Endothelial cell of umbilical vein (primary cell): Measurements from ENCODE around the gene MAN2B1. TPM values are rescaled to one million over a fixed set of nuclear protein-coding genes. Genes with fewer than 3 reads are reported as not detected.

Experiments used
- BruUV-seq: library from RNA; stranded (reverse); fragments of 400-500 nt; replicated peaks from 2 replicates; lab custom pipeline; 2021; lab: Mats Ljungman, UMichigan
- CTCF ChIA-PET: fragments of 300-600, 350-600 bp; sonication (Branson Sonifier 250); formaldehyde crosslinking; loops from one replicate; lab custom pipeline; 2021; ENCODE audit warnings: antibody characterized with exemption, inconsistent platforms; lab: Charles Lee
- POLR2A ChIA-PET: fragments of 300-600, 350-600 bp; sonication (Branson Sonifier 250); formaldehyde crosslinking; loops from one replicate; lab custom pipeline; 2021; ENCODE audit warnings: antibody characterized with exemption, inconsistent platforms; lab: Charles Lee
- DNase-seq: peaks from one replicate; pipeline ENCODE4 v3.0.0-alpha.2; 2011; ENCODE audit warnings: low read depth, low spot score
- FAIRE-seq: peaks from 2 replicates; lab custom pipeline; 2011; peaks lifted over from hg19 to GRCh38; lab: Jason Lieb, UNC
- H2AFZ ChIP-seq: 2 replicates; pipeline ENCODE4 v1.6.0; 2012; ENCODE audit warnings: low read depth, low read length, control low read depth, inconsistent platforms
- H3K27ac ChIP-seq: 2 replicates; pipeline ENCODE4 v1.5.1; 2011; ENCODE audit warnings: low read depth, mild to moderate bottlenecking, control low read depth, low read length, moderate library complexity; ENCODE audit not compliant: insufficient read depth
- H3K27me3 ChIP-seq, 2 experiments: 2 replicates each; pipeline versions ENCODE4 v1.6.0 to v1.6.1; 2011; ENCODE audit warnings: low read length in 2 of 2, mixed read lengths in 1 of 2; ENCODE audit not compliant: control insufficient read depth in 2 of 2, insufficient read depth in 2 of 2
- H3K36me3 ChIP-seq, 2 experiments: 2 replicates in 1 of 2; 3 replicates in 1 of 2; pipeline ENCODE4 v1.5.1; 2011; ENCODE audit warnings: low read length in 2 of 2, mild to moderate bottlenecking in 1 of 2, moderate library complexity in 1 of 2; ENCODE audit not compliant: control insufficient read depth in 2 of 2, insufficient read depth in 2 of 2; ENCODE audit errors: extremely low read depth in 1 of 2
- H3K4me1 ChIP-seq: 3 replicates; pipeline ENCODE4 v1.5.1; 2011; ENCODE audit warnings: mild to moderate bottlenecking, low read length; ENCODE audit not compliant: control insufficient read depth, insufficient read depth; ENCODE audit errors: extremely low read depth
- H3K4me2 ChIP-seq: 2 replicates; pipeline ENCODE4 v1.6.1; 2011; ENCODE audit warnings: low read length, control low read depth, mixed read lengths; ENCODE audit not compliant: insufficient read depth
- H3K4me3 ChIP-seq, 3 experiments: fragments of 200-600 bp in 1 of 3; sonication (generic), shearing (Covaris generic) in 1 of 3; replicated peaks in 1 of 3; 2 replicates each; pipeline ENCODE4 v1.5.1; 2011 to 2016; ENCODE audit warnings: control low read depth in 3 of 3, low read length in 3 of 3, mild to moderate bottlenecking in 2 of 3, inconsistent platforms in 1 of 3, low read depth in 1 of 3, moderate library complexity in 1 of 3; ENCODE audit not compliant: insufficient read depth in 1 of 3
- H3K79me2 ChIP-seq: 2 replicates; pipeline ENCODE4 v1.6.0; 2012; ENCODE audit warnings: low read length, inconsistent platforms; ENCODE audit not compliant: control insufficient read depth, insufficient read depth
- H3K9ac ChIP-seq: replicated peaks from 2 replicates; pipeline ENCODE3; 2011; ENCODE audit warnings: low read length, control low read depth; ENCODE audit not compliant: insufficient read depth; ENCODE audit errors: extremely low read depth
- H3K9me1 ChIP-seq: replicated peaks from 3 replicates; pipeline ENCODE4 v1.6.0; 2011; ENCODE audit warnings: mild to moderate bottlenecking, low read length; ENCODE audit not compliant: control insufficient read depth, insufficient read depth; ENCODE audit errors: extremely low read depth
- H3K9me3 ChIP-seq: replicated peaks from 2 replicates; pipeline ENCODE4 v1.5.1; 2012; ENCODE audit warnings: low read length, inconsistent platforms; ENCODE audit not compliant: control insufficient read depth, insufficient read depth
- H4K20me1 ChIP-seq: replicated peaks from 2 replicates; pipeline ENCODE3; 2011; ENCODE audit warnings: mild to moderate bottlenecking, low read length; ENCODE audit not compliant: control insufficient read depth, insufficient read depth; ENCODE audit errors: extremely low read depth
- EZH2 ChIP-seq: IDR thresholded peaks from 2 replicates; pipeline ENCODE4 v1.6.1; 2012; ENCODE audit warnings: borderline replicate concordance, low read depth, mild to moderate bottlenecking, moderate library complexity, low read length, inconsistent platforms; ENCODE audit not compliant: severe bottlenecking
- FOS ChIP-seq: IDR thresholded peaks from 2 replicates; pipeline ENCODE4 v1.6.1; 2011; ENCODE audit warnings: mild to moderate bottlenecking, low read length, moderate library complexity, borderline replicate concordance; ENCODE audit not compliant: insufficient read depth
- GATA2 ChIP-seq: IDR thresholded peaks from 2 replicates; pipeline ENCODE4 v1.7.0; 2011; ENCODE audit warnings: low read depth, mild to moderate bottlenecking, moderate library complexity, mixed read lengths, low read length; ENCODE audit not compliant: insufficient read length, insufficient read depth
- JUN ChIP-seq: IDR thresholded peaks from 2 replicates; pipeline ENCODE4 v1.6.1; 2011; ENCODE audit warnings: borderline replicate concordance, low read depth; ENCODE audit not compliant: insufficient read length, insufficient read depth
- MYC ChIP-seq: IDR thresholded peaks from one replicate; pipeline ENCODE4 v1.6.1; 2011; ENCODE audit warnings: mild to moderate bottlenecking, low read depth, low read length
- POLR2A ChIP-seq: IDR thresholded peaks from 2 replicates; pipeline ENCODE4 v1.6.1; 2012; ENCODE audit warnings: low read depth, mild to moderate bottlenecking, control low read depth, low read length
- POLR2AphosphoS5 ChIP-seq: IDR thresholded peaks from 2 replicates; pipeline ENCODE4 v1.6.1; 2012; ENCODE audit warnings: low read depth, mild to moderate bottlenecking, control low read depth, low read length, moderate library complexity; ENCODE audit not compliant: insufficient read depth
- dilution Hi-C: fragments of 300-500 bp; cut with MboI; formaldehyde crosslinking; loops from one replicate; pipeline ENCODE4 v1.15.0; 2019; ENCODE audit warnings: low sequenced_read_pairs; ENCODE audit not compliant: extremely low pct_ligation_motif_present
- intact Hi-C: fragments of 100-400 bp; cut with micrococcal nuclease; formaldehyde crosslinking; loops from one replicate; pipeline ENCODE4 v1.10.0; 2022
- polyA plus RNA-seq, 4 experiments: library from polyadenylated mRNA; depleted of rRNA in 3 of 4; stranded (reverse) in 3 of 4; unstranded in 1 of 4; fragments of >200 nt; gene quantifications; 2 replicates each; pipeline versions ENCODE4 v1.2.1 to v1.2.3, GENCODE V29; 2011 to 2012; ENCODE audit warnings: missing spikeins in 1 of 4
- total RNA-seq: library from RNA; stranded (reverse); gene quantifications from 2 replicates; pipeline ENCODE4 v1.2.3, GENCODE V29; 2021
- TF ChIP-seq, protein P1 (sequence below), 2 donors: IDR thresholded peaks; 1 replicate in 1 of 2; 2 replicates in 1 of 2; pipeline ENCODE4 v1.5.1; 2011; ENCODE audit warnings: low read length in 2 of 2, mild to moderate bottlenecking in 2 of 2, moderate library complexity in 2 of 2, control low read depth in 1 of 2, inconsistent platforms in 1 of 2, low read depth in 1 of 2; ENCODE audit not compliant: insufficient read depth in 1 of 2; ENCODE audit errors: extremely low read depth in 1 of 2
- TF ChIP-seq, protein P2 (sequence below): IDR thresholded peaks from 2 replicates; pipeline ENCODE4 v1.6.1; 2011; ENCODE audit not compliant: insufficient read depth, insufficient read length

Gene MAN2B1
- total and polyA plus RNA-seq, 2 donors (not counting 3 experiments of a cell fraction or from before 2014, with no cell fraction given): 64.4 to 76.8 TPM

DNA sequence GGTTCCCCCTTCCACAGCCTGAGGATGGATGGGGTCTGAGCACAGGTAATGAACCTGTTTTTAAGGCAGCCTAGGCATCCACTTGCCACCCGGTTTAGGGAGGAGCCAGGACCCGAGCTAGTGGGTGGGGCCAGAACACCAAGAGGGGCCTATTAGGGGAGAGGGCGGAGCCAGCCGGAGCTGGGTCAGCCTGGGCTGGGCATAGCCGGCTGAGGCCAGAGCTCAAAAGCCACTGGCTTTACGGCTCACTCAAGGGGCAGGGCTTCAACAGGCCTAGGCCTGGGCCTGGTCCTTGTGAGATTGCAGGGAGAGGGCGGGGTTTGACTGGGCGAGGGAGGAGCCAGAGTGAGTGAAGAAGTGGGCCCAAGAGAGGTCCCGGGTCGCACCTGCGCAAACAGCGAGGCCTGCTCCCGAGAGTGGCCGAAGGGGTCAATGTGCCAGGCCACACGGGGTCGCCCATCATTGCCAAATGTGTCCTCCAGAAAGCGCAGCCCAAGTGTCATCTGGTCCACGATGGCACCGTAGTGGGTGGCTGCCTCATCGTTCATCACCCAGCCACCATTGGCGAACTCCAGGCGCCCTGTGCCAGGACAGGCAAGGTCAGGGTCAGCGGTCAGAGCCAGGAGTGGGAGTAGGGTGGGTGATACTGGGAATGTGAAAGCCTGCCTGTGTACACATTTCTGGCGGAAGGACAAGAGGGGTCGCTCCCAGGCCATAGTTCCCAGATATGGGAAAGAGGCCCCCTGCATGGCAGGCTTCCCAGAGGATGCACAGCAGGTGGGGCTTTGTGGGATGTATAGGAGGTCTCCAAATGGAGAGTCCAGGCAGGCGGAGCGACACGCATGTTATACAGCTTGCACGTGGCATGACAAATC lies 1.9 kb downstream of the MAN2B1 start:
- Histone ChIP-seq H3K4me2 (no peak overlapping the region), H3K4me3 (no peak overlapping the region), H4K20me1 (no peaks in the 10 kb centered on the region), H3K9me1 (no peaks in the 10 kb centered on the region), H3K36me3 (peaks cover 0 to 5% of the 10 kb centered on the region in 2 experiments), H3K9ac (no peak overlapping the region), H2AFZ (no peak overlapping the region), H3K9me3 (no peaks in the 10 kb centered on the region), H3K27me3 (no peaks in the 10 kb centered on the region), H3K4me1 (peaks cover 13% of the 10 kb centered on the region), H3K79me2 (peaks cover 9% of the 10 kb centered on the region), H3K27ac (no peak overlapping the region)
- TF ChIP-seq, protein P1, sequence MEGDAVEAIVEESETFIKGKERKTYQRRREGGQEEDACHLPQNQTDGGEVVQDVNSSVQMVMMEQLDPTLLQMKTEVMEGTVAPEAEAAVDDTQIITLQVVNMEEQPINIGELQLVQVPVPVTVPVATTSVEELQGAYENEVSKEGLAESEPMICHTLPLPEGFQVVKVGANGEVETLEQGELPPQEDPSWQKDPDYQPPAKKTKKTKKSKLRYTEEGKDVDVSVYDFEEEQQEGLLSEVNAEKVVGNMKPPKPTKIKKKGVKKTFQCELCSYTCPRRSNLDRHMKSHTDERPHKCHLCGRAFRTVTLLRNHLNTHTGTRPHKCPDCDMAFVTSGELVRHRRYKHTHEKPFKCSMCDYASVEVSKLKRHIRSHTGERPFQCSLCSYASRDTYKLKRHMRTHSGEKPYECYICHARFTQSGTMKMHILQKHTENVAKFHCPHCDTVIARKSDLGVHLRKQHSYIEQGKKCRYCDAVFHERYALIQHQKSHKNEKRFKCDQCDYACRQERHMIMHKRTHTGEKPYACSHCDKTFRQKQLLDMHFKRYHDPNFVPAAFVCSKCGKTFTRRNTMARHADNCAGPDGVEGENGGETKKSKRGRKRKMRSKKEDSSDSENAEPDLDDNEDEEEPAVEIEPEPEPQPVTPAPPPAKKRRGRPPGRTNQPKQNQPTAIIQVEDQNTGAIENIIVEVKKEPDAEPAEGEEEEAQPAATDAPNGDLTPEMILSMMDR (IDR thresholded peaks at IDR 0.05; ENCODE audit: extremely low read depth in 1 of 2, insufficient read depth in 1 of 2, low read depth in 1 of 2, low read length in 2 of 2): no peak
- no peak for TF ChIP-seq EZH2
- DNase-seq (no peak), FAIRE-seq (no peak)
- intact Hi-C loops: loop anchor here (5.0 kb wide), 2 partner anchors 502 to 742 kb away; partner anchors contain the start of gene ZNF136
- BruUV-seq: no TSS peak
- dilution Hi-C loops: no loop called here
- ChIA-PET POLR2A (no interaction called here), CTCF (interaction anchor here (1.5 kb wide), 1 partner anchor 97 kb away, joined by 3 read pairs; no protein-coding TSS in a partner anchor)

DNA sequence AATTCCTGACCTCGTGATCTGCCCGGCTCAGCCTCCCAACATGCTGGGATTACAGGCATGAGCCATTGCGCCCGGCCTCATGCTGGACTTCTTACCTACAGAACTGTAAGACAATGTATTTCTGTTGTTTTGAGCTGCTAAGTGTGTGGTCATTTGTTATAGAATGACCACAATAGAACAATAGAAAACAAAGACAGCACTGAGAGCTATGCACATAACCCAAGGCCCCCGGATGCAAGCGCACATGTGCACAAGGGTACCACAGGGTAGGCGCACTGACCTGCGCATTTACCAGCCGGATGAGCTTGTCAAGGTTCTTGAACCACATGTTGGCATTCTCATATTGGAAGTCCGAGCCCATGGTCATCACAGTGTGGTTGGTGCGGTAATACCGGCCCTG lies 5.6 kb downstream of the MAN2B1 start:
- Histone ChIP-seq H3K4me1 (peaks cover 2% of the 10 kb centered on the region), H3K9ac (no peak overlapping the region), H3K79me2 (no peaks in the 10 kb centered on the region), H3K9me1 (no peaks in the 10 kb centered on the region), H3K9me3 (no peaks in the 10 kb centered on the region), H3K27me3 (no peaks in the 10 kb centered on the region), H4K20me1 (no peaks in the 10 kb centered on the region), H3K4me2 (no peak overlapping the region), H2AFZ (no peak overlapping the region), H3K27ac (no peak overlapping the region), H3K4me3 (no peak overlapping the region), H3K36me3 (peaks cover 0 to 5% of the 10 kb centered on the region in 2 experiments)
- DNase-seq: no peak
- TF ChIP-seq POLR2A (no peak), JUN (no peak), FOS (no peak), EZH2 (no peak), MYC (no peak), GATA2 (no peak), POLR2AphosphoS5 (no peak)
- TF ChIP-seq, protein P2, sequence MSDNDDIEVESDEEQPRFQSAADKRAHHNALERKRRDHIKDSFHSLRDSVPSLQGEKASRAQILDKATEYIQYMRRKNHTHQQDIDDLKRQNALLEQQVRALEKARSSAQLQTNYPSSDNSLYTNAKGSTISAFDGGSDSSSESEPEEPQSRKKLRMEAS: no peak
- TF ChIP-seq, protein P1 (IDR thresholded peaks at IDR 0.05; ENCODE audit: extremely low read depth in 1 of 2, insufficient read depth in 1 of 2, low read depth in 1 of 2, low read length in 2 of 2): no peak
- intact Hi-C loops (no loop called here), dilution Hi-C loops (no loop called here)
- CTCF ChIA-PET: no interaction called here
- no peak for FAIRE-seq
- BruUV-seq: no TSS peak
- POLR2A ChIA-PET: no interaction called here
